Stimulated activated CD4-positive, alpha-beta T cell treated with anti-CD3 and anti-CD28 coated beads, TNF-alpha, amount 100 ng/mL, for 1 hour (primary cell): ENCODE measurements around the gene UNKL.
"Not testable (repeated sequence)": the region's sequence is repeated elsewhere in the genome, so short reads cannot be mapped to it uniquely, and the experiment has no call there.

Source experiments
- DNase-seq, 3 donors: peaks; one replicate each; pipeline ENCODE4 v3.0.0-alpha.2; 2020; ENCODE audit warnings: low read depth in 3 of 3, low spot score in 1 of 3

The UNKL gene

DNA sequence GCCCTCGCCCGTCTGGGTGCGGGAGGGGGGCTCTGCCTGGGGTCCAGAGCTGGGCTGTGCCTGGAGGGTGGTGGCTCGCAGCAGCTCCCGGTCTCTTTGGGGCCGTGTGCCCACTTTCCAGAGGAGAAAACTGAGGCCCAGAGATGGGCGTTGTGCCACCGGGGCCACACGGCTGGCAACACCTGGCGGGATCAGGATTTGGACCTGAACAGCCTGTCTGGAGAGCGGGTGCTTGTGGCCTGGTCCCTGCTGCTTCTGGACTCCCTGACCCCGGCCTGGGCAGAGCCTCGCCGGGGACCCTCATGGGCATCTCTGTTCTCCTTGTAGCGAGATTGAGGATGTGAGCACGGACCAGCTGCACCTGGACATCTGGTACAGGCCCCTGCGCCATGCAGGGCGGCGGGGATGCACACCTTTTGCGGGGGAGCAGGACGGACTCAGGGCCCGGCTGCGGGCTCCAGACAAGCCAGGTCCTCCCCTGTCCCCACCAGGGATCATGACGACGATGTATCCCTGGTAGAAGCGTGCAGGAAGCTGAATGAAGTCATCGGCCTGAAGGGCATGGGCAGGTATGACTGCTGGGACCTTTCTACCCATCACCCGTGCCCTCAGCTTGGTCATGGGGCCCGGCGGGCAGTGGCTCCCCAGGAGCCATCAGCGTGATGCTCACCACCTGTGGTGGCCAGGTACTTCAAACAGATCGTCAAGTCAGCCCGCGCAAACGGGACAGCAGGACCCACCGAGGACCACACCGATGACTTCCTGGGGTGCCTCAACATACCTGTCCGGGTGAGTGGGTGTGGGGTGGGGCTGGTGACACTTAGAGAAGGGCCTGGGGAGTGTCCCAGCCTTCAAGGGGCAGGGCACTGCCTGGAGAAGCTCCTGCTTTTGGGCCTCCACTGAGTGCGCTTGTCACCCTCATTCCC is 72.7 kb downstream of the UNKL start:
- DNase-seq, result no peak

- no peak for DNase-seq
Measured at GRCh38 chr16:1340730-1341494, 73.6 kb downstream of the UNKL start.

GRCh38 chr16:1338855-1339675 is 75.4 kb downstream of the UNKL start:
- DNase-seq, result no peak

GRCh38 chr16:1338119-1338730 is 76.3 kb downstream of the UNKL start:
- DNase-seq, result no peak

DNA sequence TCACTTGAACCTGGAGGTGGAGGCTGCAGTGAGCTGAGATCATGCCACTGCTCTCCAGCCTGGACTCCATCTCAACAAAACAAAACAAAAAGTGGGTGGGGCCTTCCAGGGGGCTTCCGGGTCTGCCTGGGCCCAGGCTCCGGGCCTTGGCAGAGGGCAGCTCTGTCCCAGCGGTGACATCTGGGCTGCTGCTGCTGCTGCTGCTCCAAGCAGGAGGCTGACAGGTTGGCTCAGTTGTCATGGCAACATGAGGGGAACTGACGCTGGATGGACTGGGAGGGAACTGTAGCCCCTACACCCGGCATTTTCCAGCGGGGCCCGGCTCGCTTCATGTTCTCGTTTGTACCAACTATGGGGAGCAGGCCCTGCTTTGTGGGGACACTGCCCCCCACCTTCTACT is 77.0 kb downstream of the UNKL start:
- DNase-seq, result no peak

DNA sequence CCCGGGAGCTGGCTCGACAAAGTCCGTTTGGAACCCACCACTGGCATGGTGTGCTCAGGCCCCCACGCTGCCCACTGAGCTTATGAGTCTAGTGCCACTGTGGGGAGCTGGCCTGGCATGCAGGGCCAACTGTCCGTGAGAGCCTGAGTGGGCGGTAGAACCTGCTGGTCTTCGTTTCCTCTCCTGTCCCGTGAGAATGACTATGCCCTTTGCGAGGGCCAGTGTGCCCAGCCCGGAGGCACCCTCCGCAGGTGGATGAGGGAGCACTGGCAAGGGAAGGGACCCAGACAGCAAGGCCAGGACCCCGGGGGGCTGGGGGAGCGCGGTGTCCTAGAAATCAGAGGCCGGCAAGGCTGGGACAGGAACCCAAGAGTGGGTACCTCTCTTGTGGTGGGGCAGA is 77.9 kb downstream of the UNKL start:
- no peak for DNase-seq

- no peak for DNase-seq
Measured at GRCh38 chr16:1335996-1336395, 78.5 kb downstream of the UNKL start.

DNA sequence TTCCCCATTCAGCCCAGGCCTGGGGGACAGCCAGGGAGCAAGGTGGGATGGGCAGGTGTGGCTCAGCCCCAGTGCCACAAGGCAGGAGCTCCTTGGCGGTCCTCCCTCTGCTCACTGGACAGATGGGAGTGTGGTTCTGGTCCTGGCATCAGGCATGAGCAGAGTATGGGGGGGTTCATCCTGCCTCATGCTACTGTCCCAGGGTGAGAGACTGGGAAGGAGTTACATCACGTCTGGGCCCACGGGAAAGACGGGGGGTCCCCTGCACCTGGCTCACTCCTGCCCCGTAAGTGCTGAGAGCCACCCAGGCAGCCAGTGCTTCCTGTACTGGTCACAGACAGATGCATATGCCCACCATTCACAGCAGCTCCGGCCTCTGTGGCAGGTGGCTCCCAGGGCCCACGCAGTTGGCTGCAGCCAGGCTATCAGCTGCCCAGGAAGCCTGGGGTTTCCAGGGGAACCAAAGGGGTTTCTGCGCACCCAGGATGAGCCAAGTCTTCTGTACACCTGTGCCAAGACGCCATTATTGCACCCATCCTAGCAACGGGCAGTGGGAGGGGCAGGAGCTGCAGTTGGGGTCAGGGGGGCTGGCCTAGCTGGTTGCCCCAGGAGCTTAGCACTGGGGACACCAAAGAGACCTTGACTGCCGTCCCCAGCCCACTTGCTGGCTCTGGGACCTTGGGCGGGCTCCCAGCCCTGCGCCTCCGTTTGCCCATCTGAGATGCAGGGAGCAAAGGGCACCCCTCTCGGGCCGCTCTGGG is 79.1 kb downstream of the UNKL start:
- DNase-seq, result no peak

DNA sequence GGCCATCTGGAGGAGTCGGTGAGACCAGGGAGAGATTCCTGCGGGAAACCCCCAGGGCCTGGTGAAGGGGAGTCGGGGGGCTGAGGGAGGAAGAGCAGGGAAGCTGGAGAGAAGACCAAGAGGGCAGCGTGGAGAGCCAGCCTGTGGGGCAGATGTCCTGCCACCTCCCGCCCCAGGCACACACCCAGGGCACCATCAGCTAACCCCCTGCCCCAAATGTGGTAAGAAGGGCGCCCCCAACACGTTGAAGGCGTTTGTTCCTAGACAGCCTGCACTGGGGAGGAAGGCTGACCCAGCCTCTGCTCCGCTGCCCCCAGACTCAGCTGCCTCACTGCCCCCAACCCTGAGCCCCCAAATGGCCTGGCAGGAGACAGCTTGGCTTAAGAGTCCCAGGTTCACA is 79.8 kb downstream of the UNKL start:
- no peak for DNase-seq

DNA sequence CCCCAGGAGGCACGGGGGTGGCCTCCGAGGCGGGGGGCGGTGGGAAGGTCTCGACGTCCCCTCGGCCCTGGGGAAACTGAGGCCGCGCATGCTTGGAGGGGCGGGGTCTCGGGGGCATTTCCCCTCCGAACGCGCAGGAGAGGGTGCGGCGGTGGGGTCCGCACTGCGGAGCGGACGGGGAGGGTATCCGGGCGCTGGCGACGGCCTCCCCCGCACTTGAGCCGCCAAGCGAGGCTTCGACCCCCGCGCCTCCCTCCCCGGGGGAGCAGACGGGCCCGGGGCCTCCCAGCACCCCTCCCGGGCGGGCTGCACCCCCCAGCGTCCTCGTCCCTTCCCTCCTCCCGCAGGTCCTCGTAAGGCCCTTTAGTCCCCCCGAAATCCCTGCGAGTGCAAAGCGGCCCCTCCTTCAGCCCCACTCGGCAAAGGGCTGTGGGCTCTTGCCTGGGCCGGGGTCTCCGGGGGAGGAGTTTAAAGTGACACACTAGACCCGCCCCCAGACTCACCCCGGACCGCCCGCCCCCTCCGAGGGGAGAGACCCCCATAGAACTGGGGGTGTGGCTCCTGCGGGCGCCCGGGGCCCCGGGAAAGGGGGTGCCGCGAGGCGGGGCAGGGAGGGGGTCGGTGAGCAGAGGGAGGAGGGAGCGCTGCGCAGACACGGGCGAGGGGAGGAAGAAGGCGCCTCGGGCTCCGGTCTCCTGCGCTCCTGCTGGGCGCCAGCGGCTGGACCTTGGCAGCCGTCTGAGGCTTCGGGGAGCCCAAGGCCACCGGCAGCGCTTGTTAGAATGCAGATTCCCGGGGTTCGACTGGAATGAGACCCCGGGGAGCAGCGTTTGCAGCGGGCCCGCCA is 80.4 kb downstream of the UNKL start:
- DNase-seq, result no peak

- DNase-seq, result no peak
Measured at GRCh38 chr16:1333149-1333812, 81.2 kb downstream of the UNKL start, which contains the start of gene BAIAP3. TSS of gene BAIAP3 (plus strand) at chr16:1333645. CDS start at chr16:1338550, 4,905 bp downstream.

- no peak for DNase-seq
Measured at GRCh38 chr16:1332618-1333148, 81.8 kb downstream of the UNKL start.

GRCh38 chr16:1331712-1332617 is 82.5 kb downstream of the UNKL start:
- no peak for DNase-seq

GRCh38 chr16:1330931-1331711 is 83.4 kb downstream of the UNKL start:
- DNase-seq, result no peak

GRCh38 chr16:1330260-1330914 is 84.1 kb downstream of the UNKL start:
- no peak for DNase-seq

DNA sequence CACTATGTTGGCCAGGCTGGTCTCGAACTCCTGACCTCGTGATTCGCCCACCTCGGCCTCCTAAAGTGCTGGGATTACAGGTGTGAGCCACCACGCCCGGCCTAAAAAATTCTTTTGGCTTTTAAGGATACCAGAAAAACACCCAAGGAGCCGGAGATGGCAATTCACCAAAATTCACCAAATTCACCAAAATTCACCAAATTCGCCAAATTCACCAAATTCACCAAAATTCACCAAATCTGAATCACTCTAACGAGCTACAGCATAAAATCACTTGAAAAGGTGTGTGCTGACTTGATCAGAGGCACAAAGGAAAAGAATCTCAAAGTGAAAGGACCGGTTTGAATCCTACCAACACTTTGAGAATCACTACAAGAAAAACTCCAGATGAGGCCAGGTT is 85.5 kb downstream of the UNKL start:
- not testable (repeated sequence) for DNase-seq
